ENCODE measurements around the gene BAIAP2.

Gene BAIAP2

DNA sequence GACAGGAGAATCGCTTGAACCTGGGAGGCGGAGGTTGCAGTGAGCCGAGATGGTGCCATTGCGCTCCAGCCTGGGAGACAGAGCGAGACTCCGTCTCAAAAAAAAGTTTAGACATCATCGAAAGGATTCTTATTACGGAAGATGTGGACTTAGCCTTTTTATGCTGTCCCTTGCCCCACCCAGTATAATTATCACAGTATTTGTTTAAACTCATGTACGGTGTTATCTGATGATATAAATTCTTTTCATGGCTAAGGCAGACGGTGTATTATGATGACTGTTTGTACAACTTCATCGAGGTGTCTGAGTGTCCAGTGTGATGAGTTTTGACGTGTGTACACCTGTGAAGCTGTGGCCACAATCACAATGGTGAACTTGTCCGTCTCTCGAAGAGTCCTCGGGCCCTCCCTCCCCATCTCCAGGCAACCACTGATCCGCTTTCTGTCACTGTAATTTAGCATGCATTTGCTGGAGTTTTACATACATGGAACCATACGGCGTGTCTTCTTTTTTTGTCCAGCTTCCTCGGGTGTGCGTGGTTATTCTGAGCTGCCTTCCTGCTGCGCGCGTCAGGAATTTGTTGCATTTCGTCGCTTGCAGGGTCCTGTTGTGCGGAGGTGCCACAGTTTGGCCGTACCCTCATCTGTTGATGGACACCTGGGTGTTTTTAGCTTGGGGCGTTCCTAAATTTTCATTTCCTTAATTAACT is 26.2 kb downstream of the BAIAP2 start:
- TF ChIP-seq EZH2phosphoT487 (conservative IDR thresholded peaks at IDR 0.05; ENCODE audit: low read length), result no peak
- TF ChIP-seq, protein P1, sequence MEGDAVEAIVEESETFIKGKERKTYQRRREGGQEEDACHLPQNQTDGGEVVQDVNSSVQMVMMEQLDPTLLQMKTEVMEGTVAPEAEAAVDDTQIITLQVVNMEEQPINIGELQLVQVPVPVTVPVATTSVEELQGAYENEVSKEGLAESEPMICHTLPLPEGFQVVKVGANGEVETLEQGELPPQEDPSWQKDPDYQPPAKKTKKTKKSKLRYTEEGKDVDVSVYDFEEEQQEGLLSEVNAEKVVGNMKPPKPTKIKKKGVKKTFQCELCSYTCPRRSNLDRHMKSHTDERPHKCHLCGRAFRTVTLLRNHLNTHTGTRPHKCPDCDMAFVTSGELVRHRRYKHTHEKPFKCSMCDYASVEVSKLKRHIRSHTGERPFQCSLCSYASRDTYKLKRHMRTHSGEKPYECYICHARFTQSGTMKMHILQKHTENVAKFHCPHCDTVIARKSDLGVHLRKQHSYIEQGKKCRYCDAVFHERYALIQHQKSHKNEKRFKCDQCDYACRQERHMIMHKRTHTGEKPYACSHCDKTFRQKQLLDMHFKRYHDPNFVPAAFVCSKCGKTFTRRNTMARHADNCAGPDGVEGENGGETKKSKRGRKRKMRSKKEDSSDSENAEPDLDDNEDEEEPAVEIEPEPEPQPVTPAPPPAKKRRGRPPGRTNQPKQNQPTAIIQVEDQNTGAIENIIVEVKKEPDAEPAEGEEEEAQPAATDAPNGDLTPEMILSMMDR (IDR thresholded peaks at IDR 0.05; ENCODE audit: insufficient read depth, low read length, poor library complexity, severe bottlenecking), result no peak
- Histone ChIP-seq H3K9ac (ENCODE audit: low read length) (no peak overlapping the region), H3K4me3 (ENCODE audit: insufficient read depth, low read length, poor library complexity, severe bottlenecking) (no peak overlapping the region), H3K27me3 (ENCODE audit: low read length) (no peaks in the 10 kb centered on the region), H3K79me2 (ENCODE audit: insufficient read depth, low read length) (no peaks in the 10 kb centered on the region), H3K9me3 (ENCODE audit: insufficient read depth, low read length) (no peaks in the 10 kb centered on the region), H3F3A (ENCODE audit: insufficient read depth) (no peaks in the 10 kb centered on the region), H3K27ac (ENCODE audit: low read depth, low read length) (no peak overlapping the region), H3K4me2 (ENCODE audit: low read depth, low read length, poor library complexity, severe bottlenecking) (no peak overlapping the region), H4K20me1 (ENCODE audit: low read depth, low read length) (no peaks in the 10 kb centered on the region), H3K36me3 (ENCODE audit: low read length) (no peaks in the 10 kb centered on the region), H3K9me2 (replicated peaks; ENCODE audit: insufficient read depth, low read length) (no peaks in the 10 kb centered on the region), H2AFZ (ENCODE audit: low read depth, low read length, severe bottlenecking) (no peak overlapping the region)

DNA sequence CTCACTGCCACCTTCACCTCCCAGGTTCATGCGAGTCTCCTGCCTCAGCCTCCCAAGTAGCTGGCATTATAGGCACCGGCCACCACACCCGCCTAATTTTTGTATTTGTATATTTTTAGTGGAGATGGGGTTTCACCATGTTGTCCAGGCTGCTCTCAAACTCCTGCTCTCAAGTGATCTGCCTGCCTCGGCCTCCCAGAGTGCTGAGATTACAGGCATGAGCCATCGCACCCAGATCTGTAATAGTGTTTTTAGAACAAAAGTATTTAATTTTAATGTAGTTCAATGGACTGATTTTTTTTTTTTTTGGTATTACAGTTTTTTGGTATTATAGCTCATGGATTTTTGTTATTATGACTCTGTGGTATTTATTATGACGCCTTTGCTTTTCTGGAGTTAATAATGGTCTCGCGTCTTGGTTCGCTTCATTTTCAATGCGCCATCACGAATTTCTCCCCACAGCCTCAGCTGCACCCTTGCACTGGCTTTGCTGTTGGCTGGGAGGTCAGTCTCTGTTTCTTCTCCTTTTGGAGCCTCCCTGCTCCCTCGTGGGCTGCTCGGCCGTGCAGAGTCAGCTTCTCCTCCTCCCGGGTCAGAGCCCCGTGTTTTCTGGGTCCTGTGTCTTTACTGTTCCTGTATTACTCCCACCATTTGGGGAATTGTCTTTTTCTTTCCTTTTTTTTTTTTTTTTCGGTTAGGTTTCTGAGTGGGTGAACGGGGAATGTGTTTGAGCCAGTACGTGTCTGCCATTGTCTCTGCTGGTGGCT is 27.2 kb downstream of the BAIAP2 start:
- Histone ChIP-seq H2AFZ (ENCODE audit: low read depth, low read length, severe bottlenecking) (no peak overlapping the region), H3K27ac (ENCODE audit: low read depth, low read length) (no peak overlapping the region), H3K9me2 (replicated peaks; ENCODE audit: insufficient read depth, low read length) (no peaks in the 10 kb centered on the region), H3K27me3 (ENCODE audit: low read length) (no peaks in the 10 kb centered on the region), H3K79me2 (ENCODE audit: insufficient read depth, low read length) (no peaks in the 10 kb centered on the region), H3K36me3 (ENCODE audit: low read length) (no peaks in the 10 kb centered on the region), H3F3A (ENCODE audit: insufficient read depth) (no peaks in the 10 kb centered on the region), H3K9ac (ENCODE audit: low read length) (no peak overlapping the region), H4K20me1 (ENCODE audit: low read depth, low read length) (no peaks in the 10 kb centered on the region), H3K9me3 (ENCODE audit: insufficient read depth, low read length) (no peaks in the 10 kb centered on the region), H3K4me3 (ENCODE audit: insufficient read depth, low read length, poor library complexity, severe bottlenecking) (no peak overlapping the region), H3K4me2 (ENCODE audit: low read depth, low read length, poor library complexity, severe bottlenecking) (no peak overlapping the region)
- TF ChIP-seq EZH2phosphoT487 (conservative IDR thresholded peaks at IDR 0.05; ENCODE audit: low read length), result no peak
- TF ChIP-seq, protein P1 (IDR thresholded peaks at IDR 0.05; ENCODE audit: insufficient read depth, low read length, poor library complexity, severe bottlenecking), result no peak

DNA sequence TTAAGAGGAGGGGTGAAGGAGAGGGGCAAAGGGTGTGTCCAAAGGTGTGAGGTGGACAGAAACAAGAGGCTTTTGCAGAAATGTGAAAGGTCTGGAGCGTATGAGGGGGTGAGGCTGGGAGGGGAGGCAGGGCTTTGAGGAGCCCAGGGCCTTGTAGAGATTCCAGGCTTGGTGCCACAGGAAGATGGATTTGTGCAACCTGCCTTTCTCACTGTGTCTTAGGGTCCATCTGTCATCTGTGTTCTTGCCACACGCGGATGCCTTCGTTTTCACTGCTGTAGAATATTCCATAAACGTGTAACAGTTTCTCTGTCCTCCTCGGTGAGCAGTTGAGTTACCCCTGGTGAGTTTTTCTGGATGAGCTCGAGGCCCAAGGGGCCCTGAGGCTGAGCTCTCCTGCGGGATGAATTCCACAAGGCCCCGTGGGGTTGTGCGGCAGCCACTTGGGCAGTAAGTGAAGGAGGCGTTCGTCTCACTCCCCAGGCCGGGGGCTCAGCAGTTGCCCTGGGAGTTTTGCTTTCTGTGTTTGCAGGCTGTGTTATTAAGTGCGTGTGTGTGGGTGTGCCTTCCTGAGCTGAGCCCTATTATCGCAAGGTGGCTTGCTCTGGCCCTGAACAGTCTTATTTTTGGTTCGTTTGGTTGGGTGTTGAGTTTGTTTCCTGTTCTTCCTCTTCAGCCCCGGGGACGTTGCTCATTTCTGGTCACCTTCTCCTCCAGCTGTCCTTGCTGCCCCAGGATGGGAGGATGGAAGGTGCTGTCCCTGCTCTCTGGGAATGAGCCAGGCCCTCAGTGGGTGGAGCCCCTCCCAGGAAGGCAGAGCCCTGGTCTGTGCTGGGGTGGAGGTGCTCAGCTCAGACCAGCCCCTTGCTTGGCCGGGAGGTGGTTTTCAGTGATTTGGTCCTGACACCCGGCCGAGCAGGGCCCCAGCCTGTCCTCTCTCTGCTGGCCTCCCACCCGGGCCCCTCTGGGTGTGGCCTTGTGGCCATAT is 28.4 kb downstream of the BAIAP2 start:
- H3K79me2 ChIP-seq (ENCODE audit: insufficient read depth, low read length), result no peaks in the 10 kb centered on the region

More for the DNA sequence above, 28.4 kb downstream of the BAIAP2 start:
- Histone ChIP-seq H3K27ac (ENCODE audit: low read depth, low read length) (no peak overlapping the region), H3K36me3 (ENCODE audit: low read length) (no peaks in the 10 kb centered on the region), H3K9ac (ENCODE audit: low read length) (no peak overlapping the region), H3K9me3 (ENCODE audit: insufficient read depth, low read length) (no peaks in the 10 kb centered on the region), H3K4me2 (ENCODE audit: low read depth, low read length, poor library complexity, severe bottlenecking) (no peak overlapping the region), H3K9me2 (replicated peaks; ENCODE audit: insufficient read depth, low read length) (no peaks in the 10 kb centered on the region), H4K20me1 (ENCODE audit: low read depth, low read length) (no peaks in the 10 kb centered on the region), H3K27me3 (ENCODE audit: low read length) (no peaks in the 10 kb centered on the region), H2AFZ (ENCODE audit: low read depth, low read length, severe bottlenecking) (no peak overlapping the region), H3K4me3 (ENCODE audit: insufficient read depth, low read length, poor library complexity, severe bottlenecking) (no peak overlapping the region), H3F3A (ENCODE audit: insufficient read depth) (no peaks in the 10 kb centered on the region)
- TF ChIP-seq, protein P1 (IDR thresholded peaks at IDR 0.05; ENCODE audit: insufficient read depth, low read length, poor library complexity, severe bottlenecking), result no peak
- TF ChIP-seq EZH2phosphoT487 (conservative IDR thresholded peaks at IDR 0.05; ENCODE audit: low read length), result no peak

Measured in SU-DHL-6 (cell line).